Panc1 (cell line): ENCODE results near the gene SIGLEC5. TPM values are rescaled to one million over a fixed set of nuclear protein-coding genes. Genes with fewer than 3 reads are reported as not detected.
"Not testable (repeated sequence)": the region's sequence is repeated elsewhere in the genome, so short reads cannot be mapped to it uniquely, and the experiment has no call there.

Experiments used
- ATAC-seq: fragments of 200-7000 bp; cut with Tn5 transposase; 2 replicates; pipeline ENCODE4 v1.9.1; 2020; ENCODE audit warnings: mild to moderate bottlenecking, moderate library complexity
- BruUV-seq: library from RNA; stranded (reverse); fragments of 400-500 nt; replicated peaks from 2 replicates; lab custom pipeline; 2021; lab: Mats Ljungman, UMichigan
- CTCF ChIA-PET: fragments of 300-600 bp; sonication (Branson Sonifier 250); formaldehyde crosslinking; loops from one replicate; lab custom pipeline; 2022; ENCODE audit warnings: antibody characterized with exemption; lab: Charles Lee
- POLR2A ChIA-PET: fragments of 300-600 bp; sonication (Branson Sonifier 250); formaldehyde crosslinking; loops from one replicate; lab custom pipeline; 2022; ENCODE audit warnings: antibody characterized with exemption; lab: Charles Lee
- DNase-seq: peaks from one replicate; pipeline ENCODE4 v3.0.0-alpha.2; 2010; ENCODE audit warnings: low read depth, low spot score
- H3K27ac ChIP-seq: 2 replicates; pipeline ENCODE4 v1.5.1; 2011; ENCODE audit warnings: mild to moderate bottlenecking, low read length, inconsistent platforms
- H3K27me3 ChIP-seq: fragments of 200-500 bp; sonication (Bioruptor generic); 2 replicates; pipeline ENCODE4 v1.6.0; 2014; ENCODE audit warnings: low read length, inconsistent platforms; ENCODE audit not compliant: control insufficient read depth, insufficient read depth
- H3K36me3 ChIP-seq: fragments of 200-500 bp; sonication (Bioruptor generic); 2 replicates; pipeline ENCODE4 v1.5.1; 2014; ENCODE audit warnings: inconsistent platforms, mild to moderate bottlenecking, low read length, moderate library complexity; ENCODE audit not compliant: control insufficient read depth, insufficient read depth
- H3K4me1 ChIP-seq: 2 replicates; pipeline ENCODE4 v1.5.1; 2011; ENCODE audit warnings: inconsistent platforms, mild to moderate bottlenecking, low read length, moderate library complexity; ENCODE audit not compliant: control insufficient read depth, insufficient read depth
- H3K4me3 ChIP-seq, 2 experiments: 2 replicates each; pipeline ENCODE4 v1.5.1; 2011 to 2012; ENCODE audit warnings: low read depth in 2 of 2, low read length in 2 of 2, mild to moderate bottlenecking in 2 of 2, inconsistent platforms in 1 of 2, moderate library complexity in 1 of 2
- H3K9me3 ChIP-seq: fragments of 200-500 bp; sonication (Bioruptor generic); 2 replicates; pipeline ENCODE4 v1.5.1; 2014; ENCODE audit warnings: low read depth, mild to moderate bottlenecking, inconsistent platforms, low read length, moderate library complexity; ENCODE audit not compliant: control insufficient read depth, insufficient read depth
- POLR2AphosphoS5 ChIP-seq: IDR thresholded peaks from 2 replicates; pipeline ENCODE4 v1.6.1; 2012; ENCODE audit warnings: mild to moderate bottlenecking, low read depth, low read length, moderate library complexity
- SIN3A ChIP-seq: IDR thresholded peaks from 2 replicates; pipeline ENCODE4 v1.6.1; 2012; ENCODE audit warnings: low read depth, mild to moderate bottlenecking, low read length, moderate library complexity, borderline replicate concordance; ENCODE audit not compliant: insufficient read depth
- TCF7L2 ChIP-seq: IDR thresholded peaks from 2 replicates; pipeline ENCODE4 v1.6.1; 2011; ENCODE audit warnings: mild to moderate bottlenecking, low read depth, low read length, inconsistent platforms
- in situ Hi-C: cut with HindIII; loops from 2 replicates; pipeline ENCODE4 v1.10.0; 2016; ENCODE audit warnings: low sequenced_read_pairs, low pct_unique_long_range_greater_than_20kb
- intact Hi-C: fragments of 100-400 bp; cut with micrococcal nuclease; formaldehyde crosslinking; loops from one replicate; pipeline ENCODE4 v1.10.0; 2022; ENCODE audit not compliant: unreplicated experiment
- total RNA-seq: library from RNA; stranded (reverse); gene quantifications from one replicate; pipeline ENCODE4 v1.2.1, GENCODE V29; 2021; ENCODE audit not compliant: unreplicated experiment
- TF ChIP-seq, protein P1 (sequence below), 2 experiments: IDR thresholded peaks; 2 replicates each; pipeline ENCODE4 v1.6.1; 2011 to 2012; ENCODE audit warnings: low read depth in 2 of 2, control low read depth in 1 of 2, low read length in 1 of 2, mild to moderate bottlenecking in 1 of 2, moderate library complexity in 1 of 2; ENCODE audit not compliant: insufficient read depth in 1 of 2
- TF ChIP-seq, protein P2 (sequence below): fragments of 450-650 bp; IDR thresholded peaks from 2 replicates; pipeline ENCODE4 v1.5.1; 2017; ENCODE audit warnings: mild to moderate bottlenecking

Gene SIGLEC5
- total RNA-seq, 1 experiment from 2014 or later: not detected

GRCh38 chr19:51647318-51647717 lies 17.1 kb upstream of the SIGLEC5 start:
- H3K27ac ChIP-seq: no peak overlapping the region
- no peak for ATAC-seq
- POLR2A ChIA-PET: no interaction called here
- CTCF ChIA-PET: no interaction called here
- no TSS peak for BruUV-seq
- H3K4me3 ChIP-seq: no peak overlapping the region
- in situ Hi-C loops (no loop called here), intact Hi-C loops (no loop called here)
- TF ChIP-seq TCF7L2 (no peak), POLR2AphosphoS5 (no peak)
- TF ChIP-seq, protein P1, sequence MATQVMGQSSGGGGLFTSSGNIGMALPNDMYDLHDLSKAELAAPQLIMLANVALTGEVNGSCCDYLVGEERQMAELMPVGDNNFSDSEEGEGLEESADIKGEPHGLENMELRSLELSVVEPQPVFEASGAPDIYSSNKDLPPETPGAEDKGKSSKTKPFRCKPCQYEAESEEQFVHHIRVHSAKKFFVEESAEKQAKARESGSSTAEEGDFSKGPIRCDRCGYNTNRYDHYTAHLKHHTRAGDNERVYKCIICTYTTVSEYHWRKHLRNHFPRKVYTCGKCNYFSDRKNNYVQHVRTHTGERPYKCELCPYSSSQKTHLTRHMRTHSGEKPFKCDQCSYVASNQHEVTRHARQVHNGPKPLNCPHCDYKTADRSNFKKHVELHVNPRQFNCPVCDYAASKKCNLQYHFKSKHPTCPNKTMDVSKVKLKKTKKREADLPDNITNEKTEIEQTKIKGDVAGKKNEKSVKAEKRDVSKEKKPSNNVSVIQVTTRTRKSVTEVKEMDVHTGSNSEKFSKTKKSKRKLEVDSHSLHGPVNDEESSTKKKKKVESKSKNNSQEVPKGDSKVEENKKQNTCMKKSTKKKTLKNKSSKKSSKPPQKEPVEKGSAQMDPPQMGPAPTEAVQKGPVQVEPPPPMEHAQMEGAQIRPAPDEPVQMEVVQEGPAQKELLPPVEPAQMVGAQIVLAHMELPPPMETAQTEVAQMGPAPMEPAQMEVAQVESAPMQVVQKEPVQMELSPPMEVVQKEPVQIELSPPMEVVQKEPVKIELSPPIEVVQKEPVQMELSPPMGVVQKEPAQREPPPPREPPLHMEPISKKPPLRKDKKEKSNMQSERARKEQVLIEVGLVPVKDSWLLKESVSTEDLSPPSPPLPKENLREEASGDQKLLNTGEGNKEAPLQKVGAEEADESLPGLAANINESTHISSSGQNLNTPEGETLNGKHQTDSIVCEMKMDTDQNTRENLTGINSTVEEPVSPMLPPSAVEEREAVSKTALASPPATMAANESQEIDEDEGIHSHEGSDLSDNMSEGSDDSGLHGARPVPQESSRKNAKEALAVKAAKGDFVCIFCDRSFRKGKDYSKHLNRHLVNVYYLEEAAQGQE (IDR thresholded peaks at IDR 0.05; ENCODE audit: insufficient read depth in 1 of 2, low read depth in 2 of 2, low read length in 1 of 2): no peak
- H3K4me1 ChIP-seq: no peaks in the 10 kb centered on the region
- H3K27me3 ChIP-seq: peaks cover 4% of the 10 kb centered on the region
- H3K9me3 ChIP-seq: no peaks in the 10 kb centered on the region
- H3K36me3 ChIP-seq: no peaks in the 10 kb centered on the region
- no peak for DNase-seq

DNA sequence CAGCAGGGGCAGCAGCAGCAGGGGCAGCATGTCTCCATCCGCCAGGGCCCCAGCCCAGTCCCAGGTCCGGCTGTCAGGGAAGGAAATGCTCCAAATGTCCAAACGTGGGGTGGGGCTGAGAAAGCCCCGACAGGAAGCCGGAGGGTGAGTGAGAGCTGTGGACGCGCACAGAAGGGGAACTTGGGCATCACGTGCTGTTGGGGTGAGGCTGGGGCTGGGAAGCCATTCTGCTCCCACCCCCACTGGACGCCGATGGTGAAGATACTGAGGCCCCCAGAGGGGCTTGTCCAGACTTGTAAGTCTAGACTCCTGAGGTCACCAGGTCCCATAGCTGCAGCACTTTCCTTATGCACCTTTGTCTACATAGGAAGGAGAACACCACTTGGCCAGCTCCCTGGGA lies 16.5 kb upstream of the SIGLEC5 start, which contains the start of gene SIGLEC14:
TSS of gene SIGLEC14 (minus strand) at position 96 of the 400 bp plus-strand sequence. CDS start at position 30, 66 bp downstream.
- H3K9me3 ChIP-seq, intact Hi-C loops, H3K27me3 ChIP-seq, ATAC-seq, POLR2A ChIA-PET, BruUV-seq, DNase-seq, in situ Hi-C loops, CTCF ChIA-PET, H3K4me1 ChIP-seq, H3K27ac ChIP-seq, H3K36me3 ChIP-seq, H3K4me3 ChIP-seq: not testable (repeated sequence)

DNA sequence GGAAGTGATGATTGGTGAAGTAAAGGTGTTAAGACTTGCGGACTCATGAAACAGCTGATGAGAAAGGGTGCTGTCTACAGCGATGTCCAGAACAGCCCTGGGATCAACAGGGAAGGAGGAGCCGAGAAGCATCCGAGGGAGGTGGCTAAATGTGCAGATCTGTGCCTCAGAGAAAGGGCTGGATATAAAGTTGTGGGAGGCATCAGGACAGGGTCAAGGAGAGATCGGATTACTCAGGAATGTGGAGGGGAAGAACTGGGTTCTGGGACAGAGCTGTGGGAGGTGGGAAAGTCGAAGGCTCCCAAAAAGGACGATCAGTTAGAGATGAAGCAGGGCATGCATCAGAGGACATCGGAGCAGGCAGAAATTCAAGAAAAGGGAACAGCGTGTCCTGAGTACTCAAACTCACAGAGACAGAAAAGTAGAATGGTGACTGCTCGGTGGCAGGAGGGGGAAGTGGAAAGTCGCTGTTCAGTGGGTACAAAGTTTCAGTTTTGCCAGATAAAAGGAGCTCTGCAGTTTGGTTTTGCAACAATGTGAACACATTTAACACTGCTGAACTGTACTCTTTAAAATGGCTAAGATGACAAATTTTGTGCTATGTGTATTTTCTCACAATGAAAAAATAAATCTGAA lies 14.6 kb upstream of the SIGLEC5 start:
- no peaks in the 10 kb centered on the region for H3K36me3 ChIP-seq
- no peaks in the 10 kb centered on the region for H3K4me1 ChIP-seq
- in situ Hi-C loops: no loop called here
- no peak for ATAC-seq
- intact Hi-C loops: no loop called here
- ChIA-PET POLR2A (no interaction called here), CTCF (interaction anchor here (0.5 kb wide), 1 partner anchor 323 kb away, joined by 3 read pairs; no protein-coding TSS in a partner anchor)
- TF ChIP-seq SIN3A (no peak), TCF7L2 (no peak), POLR2AphosphoS5 (no peak)
- TF ChIP-seq, protein P1 (IDR thresholded peaks at IDR 0.05; ENCODE audit: insufficient read depth in 1 of 2, low read depth in 2 of 2, low read length in 1 of 2): no peak
- TF ChIP-seq, protein P2, sequence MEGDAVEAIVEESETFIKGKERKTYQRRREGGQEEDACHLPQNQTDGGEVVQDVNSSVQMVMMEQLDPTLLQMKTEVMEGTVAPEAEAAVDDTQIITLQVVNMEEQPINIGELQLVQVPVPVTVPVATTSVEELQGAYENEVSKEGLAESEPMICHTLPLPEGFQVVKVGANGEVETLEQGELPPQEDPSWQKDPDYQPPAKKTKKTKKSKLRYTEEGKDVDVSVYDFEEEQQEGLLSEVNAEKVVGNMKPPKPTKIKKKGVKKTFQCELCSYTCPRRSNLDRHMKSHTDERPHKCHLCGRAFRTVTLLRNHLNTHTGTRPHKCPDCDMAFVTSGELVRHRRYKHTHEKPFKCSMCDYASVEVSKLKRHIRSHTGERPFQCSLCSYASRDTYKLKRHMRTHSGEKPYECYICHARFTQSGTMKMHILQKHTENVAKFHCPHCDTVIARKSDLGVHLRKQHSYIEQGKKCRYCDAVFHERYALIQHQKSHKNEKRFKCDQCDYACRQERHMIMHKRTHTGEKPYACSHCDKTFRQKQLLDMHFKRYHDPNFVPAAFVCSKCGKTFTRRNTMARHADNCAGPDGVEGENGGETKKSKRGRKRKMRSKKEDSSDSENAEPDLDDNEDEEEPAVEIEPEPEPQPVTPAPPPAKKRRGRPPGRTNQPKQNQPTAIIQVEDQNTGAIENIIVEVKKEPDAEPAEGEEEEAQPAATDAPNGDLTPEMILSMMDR: no peak
- no peak overlapping the region for H3K27ac ChIP-seq
- H3K9me3 ChIP-seq: no peaks in the 10 kb centered on the region
- no peak for DNase-seq
- peaks cover 9% of the 10 kb centered on the region for H3K27me3 ChIP-seq
- BruUV-seq: no TSS peak
- H3K4me3 ChIP-seq: no peak overlapping the region
